Caco-2 (cell line): ENCODE measurements around the gene CAPN15. TPM values are rescaled to one million over a fixed set of nuclear protein-coding genes. Genes with fewer than 3 reads are reported as not detected.

Experiments
- BruUV-seq: library from RNA; stranded (reverse); fragments of 400-500 nt; replicated peaks from 2 replicates; lab custom pipeline; 2021; lab: Mats Ljungman, UMichigan
- CTCF ChIA-PET: fragments of 300-600 bp; sonication (Branson Sonifier 250); formaldehyde crosslinking; loops from one replicate; lab custom pipeline; 2022; ENCODE audit warnings: antibody characterized with exemption; lab: Charles Lee
- POLR2A ChIA-PET: fragments of 300-600 bp; sonication (Branson Sonifier 250); formaldehyde crosslinking; loops from one replicate; lab custom pipeline; 2022; ENCODE audit warnings: antibody characterized with exemption; lab: Charles Lee
- DNase-seq, 2 experiments: peaks; one replicate each; pipeline versions ENCODE4 v3.0.0 to v3.0.0-alpha.2; 2020 to 2022
- H3K27me3 ChIP-seq: replicated peaks from 2 replicates; pipeline ENCODE4 v1.6.0; 2011; ENCODE audit warnings: low read length; ENCODE audit not compliant: control insufficient read depth, insufficient read depth
- H3K36me3 ChIP-seq: 2 replicates; pipeline ENCODE4 v1.5.1; 2011; ENCODE audit warnings: low read length; ENCODE audit not compliant: control insufficient read depth, insufficient read depth
- H3K4me1 ChIP-seq: fragments of 250-450 bp; sonication (Bioruptor Pico); 2 replicates; pipeline ENCODE4 v1.5.1; 2020; ENCODE audit warnings: mild to moderate bottlenecking
- H3K4me3 ChIP-seq: 2 replicates; pipeline ENCODE4 v1.5.1; 2011; ENCODE audit warnings: low read depth, mild to moderate bottlenecking, control low read depth, low read length
- H3K9me3 ChIP-seq: fragments of 250-450 bp; sonication (Bioruptor Pico); 2 replicates; pipeline ENCODE4 v1.5.1; 2020; ENCODE audit warnings: mild to moderate bottlenecking, moderate library complexity
- H3K27ac Mint-ChIP-seq: one replicate; pipeline ENCODE4 v1.8.0; 2022; ENCODE audit warnings: mixed read lengths; ENCODE audit not compliant: unreplicated experiment
- H3K27me3 Mint-ChIP-seq: one replicate; pipeline ENCODE4 v1.8.0; 2022; ENCODE audit warnings: mixed read lengths; ENCODE audit not compliant: insufficient read depth, unreplicated experiment
- H3K36me3 Mint-ChIP-seq: one replicate; pipeline ENCODE4 v1.8.0; 2022; ENCODE audit warnings: mild to moderate bottlenecking, mixed read lengths; ENCODE audit not compliant: insufficient read depth, unreplicated experiment
- H3K4me1 Mint-ChIP-seq: one replicate; pipeline ENCODE4 v1.8.0; 2022; ENCODE audit warnings: low read depth, mixed read lengths; ENCODE audit not compliant: unreplicated experiment
- H3K4me3 Mint-ChIP-seq: one replicate; pipeline ENCODE4 v1.8.0; 2022; ENCODE audit warnings: mild to moderate bottlenecking, moderate library complexity, mixed read lengths; ENCODE audit not compliant: unreplicated experiment
- H3K9me3 Mint-ChIP-seq: one replicate; pipeline ENCODE4 v1.8.0; 2022; ENCODE audit warnings: mixed read lengths; ENCODE audit not compliant: unreplicated experiment
- CTCF ChIP-seq, 2 experiments: fragments of 200-600 bp in 1 of 2; IDR thresholded peaks; 1 replicate in 1 of 2; 2 replicates in 1 of 2; pipeline versions ENCODE4 v1.5.1 to v1.8.0; 2011 to 2022; ENCODE audit warnings: antibody characterized with exemption in 1 of 2, control low read depth in 1 of 2, inconsistent platforms in 1 of 2, low read depth in 1 of 2, low read length in 1 of 2, mild to moderate bottlenecking in 1 of 2, moderate library complexity in 1 of 2; ENCODE audit not compliant: insufficient read depth in 1 of 2, severe bottlenecking in 1 of 2, unreplicated experiment in 1 of 2
- intact Hi-C: fragments of 100-400 bp; cut with micrococcal nuclease; formaldehyde crosslinking; loops from one replicate; pipeline ENCODE4 v1.10.0; 2022; ENCODE audit not compliant: unreplicated experiment
- total RNA-seq: library from RNA; stranded (reverse); gene quantifications from 2 replicates; pipeline ENCODE4 v1.2.3, GENCODE V29; 2022

CAPN15 gene
- total RNA-seq, 1 experiment from 2014 or later = 85.3 TPM

DNA sequence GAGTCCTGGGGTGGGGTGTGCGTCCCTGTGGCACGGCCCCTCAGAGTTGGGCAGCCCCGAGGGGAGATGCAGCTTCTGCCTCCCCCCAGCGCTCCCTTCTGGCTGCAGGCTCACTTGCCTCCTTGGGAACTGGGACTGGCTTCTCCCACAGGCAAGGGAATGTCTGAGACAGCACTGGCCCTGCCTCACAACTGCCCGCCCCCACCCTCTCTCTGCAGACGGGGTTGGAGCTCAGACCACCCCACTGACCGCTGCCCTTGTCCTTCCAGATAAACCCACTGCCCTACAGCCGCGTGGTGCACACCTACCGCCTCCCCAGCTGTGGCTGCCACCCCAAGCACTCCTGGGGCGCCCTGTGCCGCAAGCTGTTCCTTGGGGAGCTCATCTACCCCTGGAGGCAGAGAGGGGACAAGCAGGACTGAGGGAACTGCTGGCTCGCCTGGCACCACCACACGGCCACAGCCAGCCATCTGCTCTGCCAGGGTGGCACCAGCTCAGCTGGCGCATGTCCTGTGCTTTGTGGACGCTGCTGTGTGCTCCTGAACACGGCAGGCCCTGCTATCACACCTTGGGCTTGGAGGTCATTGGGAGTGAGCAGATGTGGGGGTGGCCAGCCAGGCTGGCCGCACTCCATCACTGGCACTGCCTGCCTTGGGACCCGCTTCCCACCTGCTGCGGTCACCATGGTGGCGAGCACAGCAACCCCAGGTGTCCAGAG lies 55.3 kb downstream of the CAPN15 start:
- Histone ChIP-seq H3K4me1 (peaks cover under 1% of the 10 kb centered on the region; the same call in 1 of the 2 replicates), H3K27me3 (no peaks in the 10 kb centered on the region), H3K9me3 (no peaks in the 10 kb centered on the region), H3K36me3 (no peaks in the 10 kb centered on the region; the same call in 1 of the 2 replicates), H3K4me3 (no peak overlapping the region)
- Mint-ChIP-seq H3K36me3 (peaks cover 22% of the 10 kb centered on the region), H3K27ac (no peak overlapping the region), H3K9me3 (no peaks in the 10 kb centered on the region), H3K4me1 (no peaks in the 10 kb centered on the region), H3K4me3 (no peak overlapping the region), H3K27me3 (no peaks in the 10 kb centered on the region)
- intact Hi-C loops = no loop called here
- ChIA-PET CTCF (interaction anchor here (0.5 kb wide), 1 partner anchor 44 kb away, joined by 5 read pairs; no protein-coding TSS in a partner anchor), POLR2A (no interaction called here)
- no peak for DNase-seq
- TF ChIP-seq CTCF (IDR thresholded peaks at IDR 0.05; ENCODE audit: insufficient read depth in 1 of 2, low read depth in 1 of 2, low read length in 1 of 2, severe bottlenecking in 1 of 2, unreplicated experiment in 1 of 2) = no peak
- no TSS peak for BruUV-seq

- no peak for TF ChIP-seq CTCF (IDR thresholded peaks at IDR 0.05; ENCODE audit: insufficient read depth in 1 of 2, low read depth in 1 of 2, low read length in 1 of 2, severe bottlenecking in 1 of 2, unreplicated experiment in 1 of 2)
- H3K27me3 ChIP-seq = no peaks in the 10 kb centered on the region
- peaks cover 3% of the 10 kb centered on the region; the same call in 1 of the 2 replicates for H3K4me1 ChIP-seq
- peaks cover 24% of the 10 kb centered on the region for H3K36me3 Mint-ChIP-seq
- H3K9me3 Mint-ChIP-seq = no peaks in the 10 kb centered on the region
- H3K4me1 Mint-ChIP-seq = no peaks in the 10 kb centered on the region
- CTCF ChIA-PET = no interaction called here
- H3K36me3 ChIP-seq = no peaks in the 10 kb centered on the region; the same call in none of the 2 replicates
- no peaks in the 10 kb centered on the region for H3K9me3 ChIP-seq
- POLR2A ChIA-PET = no interaction called here
- no TSS peak for BruUV-seq
- no peak overlapping the region for H3K4me3 Mint-ChIP-seq
- H3K4me3 ChIP-seq = no peak overlapping the region
- no peak overlapping the region for H3K27ac Mint-ChIP-seq
- no peaks in the 10 kb centered on the region for H3K27me3 Mint-ChIP-seq
- intact Hi-C loops = no loop called here
- DNase-seq = no peak
Measured at GRCh38 chr16:583470-583814, 55.9 kb downstream of the CAPN15 start.

DNA sequence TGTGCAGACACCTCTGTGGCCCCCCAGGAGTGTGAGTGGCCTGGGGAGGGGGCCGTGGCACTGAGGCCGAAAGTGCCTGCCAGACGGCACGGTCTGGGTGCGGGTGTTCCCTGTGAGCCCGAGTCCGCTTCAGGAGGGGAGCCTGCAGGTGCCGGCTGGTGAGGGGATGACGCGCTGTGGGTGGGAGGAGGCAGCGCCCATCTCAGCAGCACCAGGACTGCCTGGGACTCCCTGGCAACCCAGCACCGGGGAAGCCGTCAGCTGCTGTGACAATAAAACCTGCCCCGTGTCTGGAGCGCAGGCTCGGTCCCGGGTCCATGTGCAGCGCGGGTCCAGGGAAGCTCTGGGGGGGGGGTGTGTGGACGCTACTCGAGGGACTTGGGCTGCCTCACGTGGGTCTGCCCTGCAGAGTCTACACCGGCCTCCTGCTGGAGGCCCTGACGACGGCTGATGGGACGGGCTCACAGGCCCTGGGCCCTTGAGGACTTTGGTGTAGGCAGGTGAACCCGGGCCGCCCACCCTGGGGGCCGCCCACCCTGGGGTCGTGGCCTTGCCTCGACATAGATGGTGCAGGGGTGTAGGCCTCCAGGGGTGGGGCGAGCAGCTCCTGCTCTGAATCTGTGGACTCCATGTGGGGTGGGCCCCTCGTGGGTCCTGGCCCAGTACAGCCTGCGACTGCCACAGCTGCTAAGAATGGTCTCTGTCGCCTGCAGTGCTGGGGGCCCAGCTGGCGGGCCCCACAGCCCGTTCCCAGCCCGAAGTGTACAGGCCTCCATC lies 56.5 kb downstream of the CAPN15 start:
- Histone ChIP-seq H3K27me3 (no peaks in the 10 kb centered on the region), H3K4me1 (peaks cover 3% of the 10 kb centered on the region; the same call in 1 of the 2 replicates), H3K36me3 (no peaks in the 10 kb centered on the region; the same call in none of the 2 replicates), H3K9me3 (no peaks in the 10 kb centered on the region), H3K4me3 (no peak overlapping the region)
- intact Hi-C loops = no loop called here
- BruUV-seq = no TSS peak
- TF ChIP-seq CTCF (IDR thresholded peaks at IDR 0.05; ENCODE audit: insufficient read depth in 1 of 2, low read depth in 1 of 2, low read length in 1 of 2, severe bottlenecking in 1 of 2, unreplicated experiment in 1 of 2) = no peak
- ChIA-PET POLR2A (interaction anchor here (0.5 kb wide), 1 partner anchor 57 kb away, joined by 3 read pairs; no protein-coding TSS in a partner anchor), CTCF (no interaction called here)
- Mint-ChIP-seq H3K27ac (no peak overlapping the region), H3K4me3 (no peak overlapping the region), H3K4me1 (no peaks in the 10 kb centered on the region), H3K27me3 (no peaks in the 10 kb centered on the region), H3K9me3 (no peaks in the 10 kb centered on the region), H3K36me3 (peaks cover 28% of the 10 kb centered on the region)
- DNase-seq = no peak
